ENCODE measurements around the gene SCARF2. TPM values are rescaled to one million over a fixed set of nuclear protein-coding genes. Genes with fewer than 3 reads are reported as not detected.

The SCARF2 gene
- polyA plus RNA-seq, 3 donors: 0.12 to 0.51 TPM; not detected in 1

DNA sequence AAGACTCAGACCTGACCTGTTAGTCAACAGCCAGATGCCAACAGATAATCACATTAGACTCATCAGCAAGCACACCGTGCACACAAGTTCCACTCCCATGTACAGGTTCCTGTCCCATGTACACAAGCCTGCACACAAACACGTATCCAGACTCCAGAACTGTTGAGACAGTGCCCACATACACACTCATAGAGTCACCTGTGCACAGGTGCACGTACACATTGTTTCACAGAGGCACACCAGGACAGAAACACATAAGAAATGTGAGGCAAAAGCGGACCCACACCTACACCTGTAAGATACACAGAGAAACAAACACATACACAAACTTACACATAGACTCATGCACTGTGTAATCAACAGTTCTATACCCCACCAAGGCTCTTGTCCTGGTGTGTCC is 46.4 kb downstream of the SCARF2 start:
- DNase-seq: no peak
- Mint-ChIP-seq H3K36me3 (no peaks in the 10 kb centered on the region), H3K27me3 (ENCODE audit: low read depth in 3 of 3) (peaks cover 0 to 6% (median 1%) of the 10 kb centered on the region in 3 donors), H3K27ac (peak overlapping the region in 1 of 7 donors; percentile 63), H3K9me3 (peaks cover 0 to 8% (median 4%) of the 10 kb centered on the region in 7 donors), H3K4me1 (peaks cover 37% of the 10 kb centered on the region), H3K4me3 (no peak overlapping the region)
- Histone ChIP-seq H3K9me3 (replicated peaks in 1 of 2; ENCODE audit: control insufficient read depth in 1 of 2, insufficient read depth in 1 of 2, low read length in 2 of 2) (peaks cover 0 to 5% of the 10 kb centered on the region in 2 donors), H3K4me3 (replicated peaks in 1 of 3; ENCODE audit: low read depth in 2 of 3, low read length in 3 of 3) (no peak overlapping the region), H3K27ac (ENCODE audit: low read depth in 1 of 2, low read length in 2 of 2) (no peak overlapping the region), H3K9ac (ENCODE audit: insufficient read depth, low read length, poor library complexity, severe bottlenecking) (no peak overlapping the region), H2AFZ (ENCODE audit: insufficient read depth, low read depth, low read length, poor library complexity, severe bottlenecking) (peak overlapping the region; percentile 11), H3K4me1 (ENCODE audit: control insufficient read depth in 1 of 2, insufficient read depth in 2 of 2, low read length in 2 of 2) (peaks cover 30 to 32% of the 10 kb centered on the region in 2 donors), H3K79me2 (ENCODE audit: insufficient read depth, low read length) (peaks cover 7% of the 10 kb centered on the region), H4K20me1 (ENCODE audit: insufficient read depth, low read length) (no peaks in the 10 kb centered on the region), H3K27me3 (ENCODE audit: control insufficient read depth in 2 of 2, insufficient read depth in 2 of 2, low read length in 2 of 2) (no peaks in the 10 kb centered on the region), H3K4me2 (replicated peaks; ENCODE audit: extremely low read depth, low read length, poor library complexity, severe bottlenecking) (no peak overlapping the region), H3K36me3 (replicated peaks in 1 of 2; ENCODE audit: control insufficient read depth in 1 of 2, insufficient read depth in 2 of 2, low read length in 2 of 2) (no peaks in the 10 kb centered on the region)
- intact Hi-C loops (cut with micrococcal nuclease): no loop called here
- TF ChIP-seq, protein P1, sequence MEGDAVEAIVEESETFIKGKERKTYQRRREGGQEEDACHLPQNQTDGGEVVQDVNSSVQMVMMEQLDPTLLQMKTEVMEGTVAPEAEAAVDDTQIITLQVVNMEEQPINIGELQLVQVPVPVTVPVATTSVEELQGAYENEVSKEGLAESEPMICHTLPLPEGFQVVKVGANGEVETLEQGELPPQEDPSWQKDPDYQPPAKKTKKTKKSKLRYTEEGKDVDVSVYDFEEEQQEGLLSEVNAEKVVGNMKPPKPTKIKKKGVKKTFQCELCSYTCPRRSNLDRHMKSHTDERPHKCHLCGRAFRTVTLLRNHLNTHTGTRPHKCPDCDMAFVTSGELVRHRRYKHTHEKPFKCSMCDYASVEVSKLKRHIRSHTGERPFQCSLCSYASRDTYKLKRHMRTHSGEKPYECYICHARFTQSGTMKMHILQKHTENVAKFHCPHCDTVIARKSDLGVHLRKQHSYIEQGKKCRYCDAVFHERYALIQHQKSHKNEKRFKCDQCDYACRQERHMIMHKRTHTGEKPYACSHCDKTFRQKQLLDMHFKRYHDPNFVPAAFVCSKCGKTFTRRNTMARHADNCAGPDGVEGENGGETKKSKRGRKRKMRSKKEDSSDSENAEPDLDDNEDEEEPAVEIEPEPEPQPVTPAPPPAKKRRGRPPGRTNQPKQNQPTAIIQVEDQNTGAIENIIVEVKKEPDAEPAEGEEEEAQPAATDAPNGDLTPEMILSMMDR (IDR thresholded peaks at IDR 0.05): no peak
- WGBS (ENCODE audit: insufficient coverage): 100% methylated on average over 3 of the region's 4 CpGs

DNA sequence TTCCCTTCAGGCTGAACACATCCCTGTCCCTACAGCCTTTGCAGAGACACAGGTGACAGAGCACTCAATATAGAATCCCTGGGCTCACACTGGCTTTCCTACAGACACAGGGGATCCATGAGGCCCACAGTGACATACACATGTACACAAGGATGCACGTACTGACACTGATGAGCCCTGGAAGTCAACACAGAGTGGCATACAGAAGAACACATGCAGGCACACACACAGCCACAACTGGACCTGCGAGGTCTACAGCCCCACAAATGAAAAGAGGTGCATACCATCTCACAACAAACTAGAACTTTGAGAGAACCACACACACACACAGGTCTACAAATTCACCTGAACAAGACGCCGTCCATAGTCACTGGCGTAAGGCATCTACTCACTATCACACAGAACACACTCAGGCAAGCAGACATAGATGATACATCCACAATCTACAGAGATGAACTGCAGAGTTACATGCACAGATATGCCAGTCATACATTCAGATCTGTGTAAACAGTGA is 47.2 kb downstream of the SCARF2 start:
- Histone ChIP-seq H2AFZ (ENCODE audit: insufficient read depth, low read depth, low read length, poor library complexity, severe bottlenecking) (peak overlapping the region; percentile 8), H3K36me3 (replicated peaks in 1 of 2; ENCODE audit: control insufficient read depth in 1 of 2, insufficient read depth in 2 of 2, low read length in 2 of 2) (no peaks in the 10 kb centered on the region), H3K27ac (ENCODE audit: low read depth in 1 of 2, low read length in 2 of 2) (no peak overlapping the region), H3K4me2 (replicated peaks; ENCODE audit: extremely low read depth, low read length, poor library complexity, severe bottlenecking) (no peak overlapping the region), H3K27me3 (ENCODE audit: control insufficient read depth in 2 of 2, insufficient read depth in 2 of 2, low read length in 2 of 2) (no peaks in the 10 kb centered on the region), H4K20me1 (ENCODE audit: insufficient read depth, low read length) (no peaks in the 10 kb centered on the region), H3K4me1 (ENCODE audit: control insufficient read depth in 1 of 2, insufficient read depth in 2 of 2, low read length in 2 of 2) (peaks cover 22 to 32% of the 10 kb centered on the region in 2 donors), H3K9ac (ENCODE audit: insufficient read depth, low read length, poor library complexity, severe bottlenecking) (no peak overlapping the region), H3K4me3 (replicated peaks in 1 of 3; ENCODE audit: low read depth in 2 of 3, low read length in 3 of 3) (no peak overlapping the region), H3K9me3 (replicated peaks in 1 of 2; ENCODE audit: control insufficient read depth in 1 of 2, insufficient read depth in 1 of 2, low read length in 2 of 2) (peaks cover 0 to 5% of the 10 kb centered on the region in 2 donors), H3K79me2 (ENCODE audit: insufficient read depth, low read length) (peaks cover 7% of the 10 kb centered on the region)
- no peak overlapping the region for H3K4me3 Mint-ChIP-seq
- intact Hi-C loops (cut with micrococcal nuclease): no loop called here
- peak overlapping the region in 1 of 7 donors; percentile 29 for H3K27ac Mint-ChIP-seq
- WGBS (ENCODE audit: insufficient coverage): 94% methylated on average over 5 of the region's 5 CpGs
- no peak for DNase-seq
- TF ChIP-seq, protein P1 (IDR thresholded peaks at IDR 0.05): no peak
- peaks cover 0 to 6% (median 1%) of the 10 kb centered on the region in 3 donors for H3K27me3 Mint-ChIP-seq (ENCODE audit: low read depth in 3 of 3)
- H3K36me3 Mint-ChIP-seq: no peaks in the 10 kb centered on the region
- peaks cover 34% of the 10 kb centered on the region for H3K4me1 Mint-ChIP-seq
- H3K9me3 Mint-ChIP-seq: peaks cover 0 to 8% (median 4%) of the 10 kb centered on the region in 7 donors
